GM21367 (cell line): ENCODE measurements around the gene ZNF654.
"Not testable (repeated sequence)": the region's sequence is repeated elsewhere in the genome, so short reads cannot be mapped to it uniquely, and the experiment has no call there.

Experiments used
- ATAC-seq: cut with Tn5 transposase; IDR thresholded peaks from one replicate; pipeline ENCODE4 v1.9.1; 2021; ENCODE audit not compliant: unreplicated experiment

Gene ZNF654

DNA sequence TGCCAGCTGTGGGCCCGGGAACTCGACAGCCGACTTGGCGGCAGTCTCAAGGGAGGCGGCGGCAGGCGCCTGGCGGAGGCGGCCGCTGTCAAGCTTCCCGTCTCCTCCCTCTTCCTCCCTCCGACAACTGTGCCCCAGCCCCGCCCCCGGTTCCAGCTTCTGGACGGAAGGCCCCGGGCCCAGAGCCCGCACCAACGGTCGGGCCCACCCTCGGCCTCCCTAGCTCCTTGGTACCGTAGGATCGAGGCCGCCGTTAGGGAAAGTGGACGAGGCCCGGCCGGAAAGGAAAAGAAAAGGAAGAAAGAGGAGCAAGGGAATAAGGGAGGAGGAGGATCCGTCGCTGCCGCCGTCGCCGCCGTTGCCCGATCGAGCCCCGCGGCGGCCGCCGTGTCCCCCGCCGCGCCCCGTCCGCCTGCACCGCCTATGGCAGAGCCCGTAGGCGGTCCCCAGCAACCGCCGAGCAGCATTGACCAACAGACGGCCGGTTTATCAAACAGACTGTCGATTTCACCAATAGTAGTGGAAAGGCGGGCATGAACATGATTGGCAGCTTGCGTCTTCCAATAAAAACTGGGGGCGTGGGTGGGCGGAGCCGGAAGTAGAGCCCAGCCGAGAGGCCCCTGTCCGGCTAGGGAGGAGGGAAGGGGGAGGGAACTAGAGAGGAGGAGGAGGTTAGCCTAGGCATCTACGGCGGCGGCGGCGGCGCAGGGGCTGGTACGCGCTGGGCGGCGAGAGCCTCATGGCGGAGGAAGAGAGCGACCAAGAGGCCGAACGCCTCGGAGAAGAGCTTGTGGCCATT lies at the start of gene ZNF654, which contains the start of gene CGGBP1:
Gene ZNF654 (plus strand): TSS at position 675 of the 799 bp plus-strand sequence. CDS start 65 bp downstream, at position 740.
Gene CGGBP1 (minus strand): TSS at position 425 of the 799 bp plus-strand sequence. CDS start 3,029 bp downstream, outside the sequence.
- peak; percentile 93 for ATAC-seq

GRCh38 chr3:88010810-88011209 lies 48.2 kb upstream of the ZNF654 start:
- ATAC-seq: no peak

DNA sequence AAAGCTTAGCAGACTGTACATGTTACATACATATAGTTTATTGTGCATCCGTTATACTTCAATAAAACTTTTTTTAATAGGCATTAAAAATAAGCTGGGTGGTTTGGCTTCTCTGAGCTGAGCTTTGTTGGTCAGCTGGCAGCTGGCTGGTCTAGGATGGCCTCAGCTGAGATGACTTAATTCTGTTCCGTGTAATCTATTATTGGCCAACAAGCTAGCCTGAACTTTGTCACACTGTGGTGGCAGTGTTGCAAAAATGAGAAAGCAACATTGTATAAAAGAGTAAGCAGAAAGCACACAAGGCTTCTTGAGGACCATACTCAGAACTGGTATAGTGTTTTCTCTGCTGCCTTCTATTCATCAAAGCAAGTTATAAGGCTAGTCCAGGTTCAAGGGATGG lies 45.5 kb upstream of the ZNF654 start:
- no peak for ATAC-seq

GRCh38 chr3:88015656-88016055 lies 43.4 kb upstream of the ZNF654 start:
- not testable (repeated sequence) for ATAC-seq

DNA sequence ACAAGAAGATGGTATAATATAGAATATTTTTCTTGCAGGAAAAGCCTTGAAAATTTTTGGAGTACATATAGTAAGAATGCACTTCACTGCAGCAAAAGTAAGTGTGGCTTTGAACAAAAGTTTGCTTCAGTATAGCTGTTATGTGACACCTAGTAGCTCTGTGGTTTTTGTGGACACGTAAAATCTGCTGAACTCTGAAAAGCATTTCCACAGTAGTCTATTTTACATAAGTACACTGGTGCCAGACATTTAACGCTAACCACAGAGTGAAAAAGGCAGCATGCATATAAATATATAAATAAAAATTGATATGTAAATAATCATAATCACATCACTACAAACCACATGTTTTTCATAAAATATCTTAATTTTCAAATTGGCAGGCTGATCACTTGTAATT lies 40.0 kb upstream of the ZNF654 start:
- ATAC-seq: peak; percentile 98

DNA sequence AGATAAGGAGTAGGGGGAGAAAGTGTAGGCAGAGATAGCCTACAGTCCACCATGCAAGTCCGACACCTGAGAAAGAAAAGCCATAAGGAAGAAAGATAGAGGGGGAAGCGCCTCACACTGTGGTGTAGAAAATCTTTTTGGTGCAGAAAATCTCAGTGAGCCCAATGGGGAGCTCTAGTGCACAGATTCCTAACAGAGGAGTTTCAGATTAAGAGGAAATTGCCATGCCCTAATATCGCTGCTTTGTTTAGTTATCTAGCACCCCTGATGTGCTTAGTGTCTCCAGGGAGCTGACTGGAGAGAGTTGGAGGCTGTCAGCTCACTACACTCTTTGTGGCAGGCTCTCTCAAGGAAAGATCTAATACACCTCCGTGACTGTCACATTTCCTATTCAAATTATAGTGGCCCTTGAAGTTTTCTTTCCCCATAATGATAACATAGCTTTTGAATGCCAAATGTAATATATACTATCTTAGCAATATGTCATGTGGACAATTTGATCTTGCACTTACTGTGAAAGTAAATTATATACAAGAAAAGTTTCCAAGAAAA lies 34.0 kb upstream of the ZNF654 start:
- ATAC-seq: no peak

- no peak for ATAC-seq
These were observed 30.2 kb upstream of the ZNF654 start for GRCh38 chr3:88028876-88029275.

DNA sequence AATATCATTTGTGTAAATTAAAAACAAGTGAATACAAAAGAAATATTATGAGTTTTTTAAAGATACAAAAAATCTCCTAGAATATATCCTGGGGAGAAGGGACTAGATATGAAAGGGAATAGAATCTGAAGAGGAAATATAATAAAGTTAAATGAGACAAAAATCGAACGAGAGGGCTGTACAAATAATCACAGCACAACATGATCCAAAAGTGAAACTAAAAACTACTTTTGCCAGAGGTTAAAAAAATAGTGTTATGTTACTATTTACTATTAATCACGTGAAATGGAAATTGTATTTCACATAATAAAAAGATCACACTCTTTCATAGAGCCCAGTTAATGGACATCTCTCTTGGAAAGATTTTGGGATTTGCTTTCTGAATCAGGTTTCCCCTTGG lies 28.8 kb upstream of the ZNF654 start:
- no peak for ATAC-seq

GRCh38 chr3:88031642-88032077 lies 27.4 kb upstream of the ZNF654 start:
- ATAC-seq: peak; percentile 85

- no peak for ATAC-seq
These were observed 26.8 kb upstream of the ZNF654 start for GRCh38 chr3:88032245-88032644.

DNA sequence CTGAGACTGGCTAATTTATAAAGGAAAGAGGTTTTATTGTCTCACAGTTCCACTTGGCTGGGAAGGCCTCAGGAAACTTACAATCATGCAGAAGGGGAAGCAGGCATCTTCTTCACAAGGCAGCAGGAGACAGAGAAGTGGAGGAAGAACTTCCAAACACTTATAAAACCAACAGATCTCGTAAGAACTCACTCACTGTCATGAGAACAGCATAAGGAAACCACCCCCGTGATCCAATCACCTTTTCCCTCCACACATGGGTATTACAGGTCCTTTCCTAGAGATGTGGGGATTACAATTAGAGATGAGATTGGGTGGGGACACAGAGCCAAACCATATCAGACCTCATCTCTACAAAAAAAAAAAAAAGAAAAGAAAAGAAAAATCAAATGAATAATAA lies 26.0 kb upstream of the ZNF654 start:
- no peak for ATAC-seq

GRCh38 chr3:88033808-88034207 lies 25.2 kb upstream of the ZNF654 start:
- ATAC-seq: no peak

- no peak for ATAC-seq
These were observed 24.4 kb upstream of the ZNF654 start for GRCh38 chr3:88034491-88035275.

DNA sequence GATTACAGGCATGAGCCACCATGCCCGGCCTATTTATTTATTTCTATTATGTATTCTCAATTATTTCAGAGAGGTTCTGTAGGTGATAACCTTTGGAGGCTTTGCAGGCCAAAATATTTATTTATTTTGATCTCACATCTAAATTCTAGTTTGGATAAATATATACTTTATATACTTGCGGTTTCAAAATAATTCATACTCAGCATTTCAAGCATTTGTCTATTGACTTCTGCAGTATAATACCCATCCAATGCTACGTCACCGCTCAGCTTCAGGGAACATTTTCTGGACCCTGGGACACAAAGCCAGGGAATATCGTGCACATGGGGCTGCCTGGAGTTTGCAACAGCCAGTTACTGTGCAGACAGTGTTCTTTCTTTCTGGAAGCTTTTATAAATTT lies 22.8 kb upstream of the ZNF654 start:
- ATAC-seq: no peak

DNA sequence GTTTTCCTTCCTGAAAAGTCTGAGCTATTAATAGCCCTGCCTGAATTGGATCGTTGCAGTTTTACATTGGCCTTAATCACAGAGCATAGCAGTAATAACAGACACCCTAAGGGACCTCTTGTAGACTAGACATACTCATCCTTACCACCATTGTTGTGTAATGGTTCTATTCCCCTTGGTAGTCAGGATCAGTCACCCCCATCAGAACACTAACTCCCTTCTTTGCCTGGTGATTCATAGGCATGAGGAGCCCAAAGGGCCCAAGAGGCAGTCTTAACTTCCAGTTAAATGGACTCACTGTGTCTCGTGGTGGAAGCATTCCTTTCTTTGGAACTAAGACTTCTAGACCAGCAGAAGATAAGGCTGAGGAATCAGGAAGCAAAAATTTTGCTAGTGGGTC lies 20.5 kb upstream of the ZNF654 start:
- no peak for ATAC-seq

DNA sequence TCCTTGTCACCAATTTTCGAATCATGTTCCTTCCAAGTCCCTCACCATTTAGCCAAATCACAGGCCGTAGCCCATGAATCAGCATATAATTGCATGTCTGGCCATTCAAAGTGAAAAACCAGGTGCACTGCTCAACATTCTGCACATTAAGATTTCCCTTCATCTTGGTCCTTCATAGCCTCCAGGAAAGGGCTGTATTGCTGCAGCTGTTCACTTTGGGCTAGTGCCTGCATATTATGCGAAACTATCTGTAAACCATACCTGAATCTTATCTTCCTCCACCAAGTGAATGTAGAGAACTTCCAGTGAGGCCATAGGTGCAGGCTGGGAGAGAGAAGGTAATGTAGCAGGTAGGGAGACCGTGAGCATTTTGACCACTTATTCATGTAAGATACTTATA lies 18.5 kb upstream of the ZNF654 start:
- no peak for ATAC-seq

DNA sequence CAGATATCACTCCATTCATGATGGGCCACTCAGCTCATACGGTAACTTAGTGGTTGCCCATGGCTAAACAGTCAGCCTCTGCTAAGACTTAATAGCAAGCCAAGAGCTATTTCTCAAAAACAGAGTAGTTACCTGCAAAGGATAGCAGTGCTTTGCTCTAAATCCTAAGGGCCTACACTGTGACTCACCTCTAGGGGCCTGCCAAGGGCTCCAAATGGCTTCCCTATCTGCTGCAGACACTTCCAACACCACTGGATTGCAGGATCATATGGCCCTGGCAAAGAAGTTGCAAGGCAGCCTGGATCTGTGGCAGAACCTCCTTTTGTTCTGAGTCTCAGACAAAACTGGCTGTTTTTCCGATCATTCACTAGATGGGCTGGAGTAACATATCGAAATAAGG lies 18.1 kb upstream of the ZNF654 start:
- ATAC-seq: no peak

- ATAC-seq: no peak
These were observed 14.6 kb upstream of the ZNF654 start for GRCh38 chr3:88044411-88044810.

DNA sequence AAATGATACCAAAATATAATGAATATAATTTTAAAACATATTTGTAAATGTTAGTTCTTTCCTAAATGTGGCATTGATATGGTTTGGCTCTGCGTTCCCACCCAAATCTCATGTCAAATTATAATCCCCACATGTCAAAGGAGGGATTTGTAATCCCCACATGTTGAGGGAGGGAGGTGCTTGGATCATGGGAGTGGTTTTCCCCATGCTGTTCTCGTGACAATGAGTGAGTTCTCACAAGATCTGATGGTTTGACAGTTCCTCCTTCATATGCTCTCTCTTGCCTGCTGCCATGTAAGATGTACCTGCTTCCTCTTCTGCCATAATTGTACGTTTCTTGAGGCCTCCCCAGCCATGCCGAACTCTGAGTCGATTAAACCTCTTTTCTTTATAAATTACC lies 12.3 kb upstream of the ZNF654 start:
- ATAC-seq: no peak

GRCh38 chr3:88057630-88058305 lies 1.3 kb upstream of the ZNF654 start:
- no peak for ATAC-seq

DNA sequence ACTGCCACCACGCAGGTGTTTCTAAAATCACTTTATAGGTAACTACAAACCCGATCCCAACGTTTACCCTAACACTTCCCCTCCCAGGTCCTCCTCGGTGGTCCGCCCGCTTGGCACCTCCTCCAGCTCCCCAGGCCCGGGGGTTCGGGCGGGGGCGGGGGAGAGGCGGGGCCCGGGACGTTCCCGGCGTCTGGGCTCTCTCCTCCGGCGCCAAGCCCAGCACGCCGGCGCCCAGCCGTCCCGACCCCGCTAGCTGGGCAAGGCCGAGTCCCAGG lies 812 bp upstream of the ZNF654 start:
- ATAC-seq: no peak
